Lung (tissue), 12 donors: Measurements from ENCODE around the gene NBAS. TPM values are rescaled to one million over a fixed set of nuclear protein-coding genes. Genes with fewer than 3 reads are reported as not detected.
"Not testable (repeated sequence)": the region's sequence is repeated elsewhere in the genome, so short reads cannot be mapped to it uniquely, and the experiment has no call there.

ENCODE experiments used
- ATAC-seq: fragments of 200-7000 bp; cut with Tn5 transposase; one replicate; pipeline ENCODE4 v1.9.1; 2020; ENCODE audit warnings: moderate number of reproducible peaks; ENCODE audit not compliant: insufficient read depth, low FRiP score
- DNase-seq, 3 donors: peaks; one replicate each; pipeline ENCODE4 v3.0.0-alpha.2; 2013 to 2017
- H3K27ac ChIP-seq, 2 donors: one replicate each; pipeline ENCODE4 v1.5.1; 2013; ENCODE audit warnings: mild to moderate bottlenecking in 2 of 2, moderate library complexity in 2 of 2, control low read depth in 1 of 2, inconsistent platforms in 1 of 2, low read depth in 1 of 2, low read length in 1 of 2
- H3K27me3 ChIP-seq, 3 donors: one replicate each; pipeline ENCODE4 v1.5.1; 2013; ENCODE audit warnings: low read length in 2 of 3; ENCODE audit not compliant: control insufficient read depth in 3 of 3, insufficient read depth in 3 of 3
- H3K36me3 ChIP-seq, 4 donors: one replicate each; pipeline ENCODE4 v1.5.1; 2013; ENCODE audit warnings: low read length in 4 of 4, mild to moderate bottlenecking in 1 of 4, moderate library complexity in 1 of 4; ENCODE audit not compliant: control insufficient read depth in 4 of 4, insufficient read depth in 4 of 4
- H3K4me1 ChIP-seq, 5 donors: one replicate each; pipeline ENCODE4 v1.5.1; 2013; ENCODE audit warnings: low read length in 5 of 5, mild to moderate bottlenecking in 2 of 5, moderate library complexity in 1 of 5; ENCODE audit not compliant: control insufficient read depth in 5 of 5, insufficient read depth in 5 of 5
- H3K4me3 ChIP-seq: one replicate; pipeline ENCODE4 v1.5.1; 2013; ENCODE audit warnings: mild to moderate bottlenecking, control low read depth, moderate library complexity
- H3K9ac ChIP-seq, 2 donors: one replicate each; pipeline ENCODE4 v1.5.1; 2013; ENCODE audit warnings: low read length in 2 of 2, control low read depth in 1 of 2; ENCODE audit not compliant: insufficient read depth in 1 of 2
- H3K9me3 ChIP-seq, 4 donors: one replicate each; pipeline ENCODE4 v1.5.1; 2013; ENCODE audit warnings: low read length in 3 of 4, mild to moderate bottlenecking in 1 of 4, moderate library complexity in 1 of 4; ENCODE audit not compliant: control insufficient read depth in 4 of 4, insufficient read depth in 3 of 4
- CTCF ChIP-seq: IDR thresholded peaks from 2 replicates; pipeline ENCODE4 v1.5.1; 2012; ENCODE audit warnings: mild to moderate bottlenecking; ENCODE audit errors: control extremely low read depth, extremely low read depth
- WGBS, 2 donors: extraction: QIAGEN DNeasy Blood & Tissue Kit; methylation state at CpG; one replicate each; pipeline ENCODE4 v1.1.7; 2013; 5-methylcytosine and 5-hydroxymethylcytosine counted together
- polyA plus RNA-seq, 2 donors: library from polyadenylated mRNA; stranded (reverse); fragments of 200-250 nt; gene quantifications; one replicate each; pipeline ENCODE4 v1.2.1, GENCODE V29; 2013
- total RNA-seq, 2 donors: library from RNA; depleted of rRNA in 1 of 2; stranded (reverse); fragments of >200 nt in 1 of 2; gene quantifications; one replicate each; pipeline ENCODE4 v1.2.1, GENCODE V29; 2014 to 2021
- donor health status: control.
- donor health status: control.
- donor health status: Bipolar disorder and iron deficiency.
- donor health status: healthy.
- donor health status: DM: yes; HTN: yes; CAD: no.

The NBAS gene
- total and polyA plus RNA-seq, 4 donors = 15.6 to 61.3 (median 35.4) TPM

DNA sequence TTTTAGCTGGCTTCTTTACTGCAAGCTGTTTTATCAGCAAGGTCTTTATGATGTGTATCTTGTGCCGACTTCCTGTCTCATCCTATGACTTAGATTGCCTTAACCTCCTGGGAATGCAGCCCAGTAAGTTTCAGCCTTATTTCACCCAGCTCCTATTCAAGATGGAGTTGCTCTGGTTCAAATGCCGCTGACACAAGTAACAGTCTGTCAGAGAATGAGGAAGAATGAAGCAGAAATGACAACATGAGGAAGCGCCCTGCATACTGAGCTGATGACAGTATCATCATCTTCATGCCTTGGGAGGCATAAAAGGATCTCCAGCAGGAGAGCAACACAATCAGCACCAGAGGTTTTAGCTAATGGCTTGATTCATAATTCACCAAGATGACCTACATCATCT lies 309.4 kb downstream of the NBAS start:
- TF ChIP-seq CTCF = no peak
- peaks cover 0 to 2% (median 0%) of the 10 kb centered on the region in 4 donors for H3K9me3 ChIP-seq
- ATAC-seq = no peak
- no peak for DNase-seq
- H3K9ac ChIP-seq = no peak overlapping the region
- H3K27me3 ChIP-seq = no peaks in the 10 kb centered on the region
- no peak overlapping the region for H3K27ac ChIP-seq
- 94 to 95% methylated on average over 3 of the region's 3 CpGs for WGBS, 2 donors
- peaks cover 0 to 4% (median under 1%) of the 10 kb centered on the region in 4 donors for H3K36me3 ChIP-seq
- H3K4me3 ChIP-seq = no peak overlapping the region
- peaks cover 0 to under 1% (median 0%) of the 10 kb centered on the region in 5 donors for H3K4me1 ChIP-seq

DNA sequence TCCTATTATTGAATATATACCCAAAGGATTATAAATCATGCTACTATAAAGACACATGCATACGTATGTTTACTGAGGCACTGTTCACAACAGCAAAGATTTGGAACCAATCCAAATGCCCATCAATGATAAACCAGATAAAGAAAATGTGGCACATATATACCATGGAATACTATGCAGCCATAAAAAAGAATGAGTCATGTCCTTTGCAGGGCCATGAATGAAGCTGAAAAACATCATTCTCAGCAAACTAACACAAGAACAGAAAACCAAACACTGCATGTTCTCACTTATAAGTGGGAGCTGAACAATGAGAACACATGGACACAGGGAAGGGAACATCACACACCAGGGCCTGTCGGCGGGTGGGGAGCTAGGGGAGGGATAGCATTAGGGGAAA lies 310.2 kb downstream of the NBAS start:
- not testable (repeated sequence) for H3K9me3 ChIP-seq, H3K27ac ChIP-seq, H3K36me3 ChIP-seq, ATAC-seq, H3K9ac ChIP-seq, H3K4me3 ChIP-seq, H3K4me1 ChIP-seq, H3K27me3 ChIP-seq, DNase-seq
- WGBS, 2 donors = 97 to 99% methylated on average over 3 of the region's 3 CpGs

DNA sequence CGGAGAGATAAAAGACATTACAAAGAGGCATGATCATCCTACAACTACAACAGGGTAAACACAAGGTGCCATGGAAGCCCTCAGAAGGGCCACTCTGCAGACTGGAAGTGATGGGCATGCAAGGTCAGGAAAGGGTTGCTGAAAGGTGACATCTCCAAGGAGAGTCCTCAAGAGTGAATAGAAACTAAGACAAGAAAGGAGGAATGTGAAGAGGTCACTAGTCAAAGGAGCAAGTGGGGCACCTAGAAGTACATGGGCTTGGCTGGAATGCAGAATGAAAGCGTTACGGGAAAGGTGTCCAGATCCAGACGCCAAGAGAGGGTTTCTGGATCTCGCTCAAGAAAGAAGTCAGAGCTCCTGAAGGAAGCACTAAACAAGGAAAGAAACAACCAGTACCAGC lies 314.3 kb downstream of the NBAS start:
- Histone ChIP-seq H3K4me1 (peaks cover 0 to 3% (median 0%) of the 10 kb centered on the region in 5 donors), H3K27ac (no peak overlapping the region), H3K4me3 (no peak overlapping the region), H3K27me3 (no peaks in the 10 kb centered on the region), H3K9me3 (peaks cover 0 to 2% (median 0%) of the 10 kb centered on the region in 4 donors), H3K36me3 (peaks cover 0 to 4% (median under 1%) of the 10 kb centered on the region in 4 donors), H3K9ac (no peak overlapping the region)
- peak; percentile 79 for ATAC-seq
- TF ChIP-seq CTCF = no peak
- WGBS, 2 donors = 75 to 96% methylated on average over 5 of the region's 5 CpGs
- DNase-seq = no peak

GRCh38 chr2:15243762-15244161 lies 317.4 kb downstream of the NBAS start:
- no peak for TF ChIP-seq CTCF
- H3K4me3 ChIP-seq = no peak overlapping the region
- no peaks in the 10 kb centered on the region for H3K27me3 ChIP-seq
- H3K36me3 ChIP-seq = peaks cover 0 to 3% (median under 1%) of the 10 kb centered on the region in 4 donors
- ATAC-seq = no peak
- no peak overlapping the region for H3K9ac ChIP-seq
- DNase-seq = peak in 2 of 3 donors; percentile 26 to 30
- H3K9me3 ChIP-seq = no peaks in the 10 kb centered on the region
- H3K4me1 ChIP-seq = peaks cover 0 to 3% (median 0%) of the 10 kb centered on the region in 5 donors
- no peak overlapping the region for H3K27ac ChIP-seq
- 72 to 84% methylated on average over 6 of the region's 6 CpGs for WGBS, 2 donors
